Measurements from ENCODE around the gene DGKI.
"Not testable (repeated sequence)": the region's sequence is repeated elsewhere in the genome, so short reads cannot be mapped to it uniquely, and the experiment has no call there.

DGKI gene

DNA sequence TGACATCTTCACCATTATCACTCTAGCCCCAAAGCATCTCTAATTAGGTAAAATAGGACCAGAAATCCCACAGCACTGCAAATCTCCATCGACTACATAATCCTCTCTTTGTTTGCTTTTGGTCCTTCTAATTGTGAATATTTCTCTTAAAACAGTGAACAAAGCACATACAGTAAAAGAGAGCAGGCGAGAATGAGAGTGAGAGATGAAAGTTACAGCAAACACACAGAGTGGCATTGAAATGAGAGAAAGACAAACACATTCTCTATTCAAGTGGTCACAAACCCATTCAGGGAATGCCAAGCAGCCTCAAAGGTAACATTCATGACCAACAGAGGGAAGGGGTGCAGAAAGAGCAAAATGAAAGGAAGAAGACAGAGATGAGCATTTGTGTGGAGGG lies 393.4 kb downstream of the DGKI start:
- DNase-seq = no peak

- DNase-seq = no peak
These were observed 397.8 kb downstream of the DGKI start for GRCh38 chr7:137449016-137449415.

DNA sequence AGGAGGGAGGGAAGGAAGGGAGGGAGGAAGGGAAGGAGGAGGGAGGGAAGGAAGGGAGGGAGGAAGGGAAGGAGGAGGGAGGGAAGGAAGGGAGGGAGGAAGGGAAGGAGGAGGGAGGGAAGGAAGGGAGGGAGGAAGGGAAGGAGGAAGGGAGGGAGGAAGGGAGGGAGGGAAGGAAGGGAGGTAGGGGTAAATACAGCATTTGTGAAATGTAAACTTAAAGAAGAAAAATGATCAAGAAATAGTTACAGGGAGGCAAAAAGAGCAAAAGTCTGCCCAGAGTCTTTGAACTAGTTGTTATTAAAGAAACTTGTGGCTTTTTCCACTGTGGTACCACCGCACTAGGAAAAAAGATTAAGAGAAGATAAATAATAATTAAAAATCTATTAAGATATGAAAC lies 398.2 kb downstream of the DGKI start:
- DNase-seq = not testable (repeated sequence)

GRCh38 chr7:137446025-137446424 lies 400.7 kb downstream of the DGKI start:
- no peak for DNase-seq

DNA sequence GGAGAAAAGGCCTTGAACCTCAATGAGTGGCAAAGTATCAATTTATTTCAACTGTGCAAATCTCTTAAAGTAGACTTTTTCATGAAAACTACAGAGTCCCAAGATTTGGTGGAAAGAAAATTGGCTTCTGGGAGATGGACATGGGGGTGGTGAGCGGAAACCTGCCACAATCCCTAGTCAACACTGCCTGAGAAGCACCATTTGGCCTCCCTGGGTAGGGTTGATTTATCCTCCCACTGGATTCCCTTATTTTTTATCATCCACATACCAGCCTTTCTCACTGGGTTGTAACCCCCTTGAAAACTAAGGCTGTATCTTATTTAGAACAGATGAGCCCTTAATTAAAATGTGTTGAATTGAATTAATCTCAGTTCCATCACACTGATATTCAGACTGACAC lies 401.5 kb downstream of the DGKI start:
- no peak for DNase-seq

DNA sequence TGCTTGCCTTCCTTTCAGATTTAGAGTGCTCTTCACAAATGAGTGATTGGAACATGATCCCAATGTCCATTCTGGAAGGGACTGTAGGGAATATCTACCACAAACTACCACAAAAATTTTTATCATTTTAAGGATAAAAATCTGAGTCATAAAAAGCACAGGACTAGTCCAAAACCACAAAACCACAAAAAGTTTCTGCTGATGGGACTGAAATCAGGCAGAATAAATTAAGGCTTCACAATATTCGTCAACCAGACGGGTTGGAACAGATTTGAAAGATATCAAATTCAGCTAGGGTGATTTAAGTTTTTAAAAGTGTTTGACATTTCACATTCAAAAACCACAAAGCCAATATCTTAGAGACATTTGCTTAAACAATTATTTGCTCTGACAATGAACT lies 403.2 kb downstream of the DGKI start:
- DNase-seq = no peak

GRCh38 chr7:137441451-137441850 lies 405.3 kb downstream of the DGKI start:
- DNase-seq = no peak

DNA sequence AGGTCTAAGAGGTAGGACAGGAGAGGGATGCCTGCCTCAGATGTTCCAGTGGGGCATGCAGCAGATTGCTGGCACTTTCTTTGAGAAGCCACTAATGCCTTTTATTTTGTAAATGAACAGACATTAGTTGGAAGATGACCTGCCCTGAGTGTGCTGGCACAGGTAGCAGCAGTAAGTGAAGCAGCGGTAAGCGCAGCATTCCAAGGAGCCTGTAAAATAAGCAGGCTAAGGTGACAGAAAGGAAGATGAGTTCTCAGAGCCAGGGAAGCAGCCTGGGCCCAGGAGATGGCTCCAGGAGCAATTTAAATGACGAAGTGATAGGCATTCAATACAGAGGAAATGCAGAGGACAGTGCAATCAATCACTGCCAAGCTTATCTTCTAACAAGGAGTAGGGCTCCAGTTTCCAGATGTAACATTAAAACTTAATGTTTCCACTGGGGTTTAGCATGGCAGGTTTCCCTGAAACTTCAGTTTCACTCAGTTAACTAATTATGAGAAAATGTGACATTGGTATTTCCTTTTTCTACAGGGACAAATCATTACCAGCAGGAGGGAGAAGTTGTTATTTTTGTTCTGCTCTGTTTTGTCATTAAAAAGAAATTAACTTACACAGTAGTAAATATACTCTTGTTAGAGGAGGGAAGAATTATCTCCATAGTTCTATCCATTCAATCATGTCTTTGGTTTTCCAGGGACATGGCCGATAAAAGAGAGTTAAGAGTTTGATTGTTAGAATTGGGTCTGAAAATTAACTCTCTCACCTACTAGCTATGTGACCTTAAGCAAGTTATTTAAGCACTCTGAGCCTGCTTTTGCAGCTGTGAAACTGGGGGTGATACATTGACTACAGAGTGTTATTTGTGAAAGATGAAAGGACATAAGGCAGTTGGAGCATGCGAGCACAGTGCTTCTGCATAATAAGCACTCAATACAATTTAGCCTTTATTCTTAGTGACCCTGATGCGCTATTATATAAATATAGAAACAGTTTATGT lies 406.6 kb downstream of the DGKI start:
- no peak for DNase-seq

DNA sequence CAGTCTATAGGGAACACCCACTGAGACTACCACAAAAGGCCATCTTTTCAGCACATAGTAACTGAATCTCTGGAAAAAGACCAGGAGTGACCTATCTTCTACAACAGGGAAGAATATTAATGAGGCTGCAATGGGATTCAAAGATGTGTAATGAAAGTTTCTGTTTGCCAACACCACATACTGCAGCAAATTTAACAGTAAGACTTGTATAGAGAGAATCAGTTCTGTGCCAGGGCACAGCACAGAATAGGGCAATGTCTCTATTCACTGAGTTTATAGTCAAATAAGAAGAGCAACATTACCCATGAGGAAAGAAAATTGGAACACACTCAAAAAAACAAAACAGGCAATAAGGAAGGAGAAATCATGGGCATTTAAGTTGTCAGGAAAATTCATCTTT lies 411.8 kb downstream of the DGKI start:
- DNase-seq = no peak

DNA sequence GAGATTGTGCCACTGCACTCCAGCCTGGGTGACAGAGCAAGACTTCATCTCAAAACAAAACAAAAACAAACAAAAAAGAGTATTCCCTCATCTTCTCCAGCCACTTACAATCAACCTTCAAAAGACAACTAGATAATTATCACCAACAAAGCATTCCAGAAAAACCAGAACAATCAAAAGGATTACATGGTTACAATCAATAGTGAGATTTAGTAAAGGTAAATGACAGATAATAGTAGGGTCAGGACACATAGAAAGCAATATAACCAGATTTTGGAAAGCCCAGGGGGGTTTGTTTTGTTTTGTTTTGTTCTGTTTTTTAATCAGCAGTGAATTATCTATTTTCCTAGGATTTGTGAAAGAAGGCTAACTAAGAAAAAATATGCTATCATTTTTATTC lies 412.2 kb downstream of the DGKI start:
- no peak for DNase-seq

DNA sequence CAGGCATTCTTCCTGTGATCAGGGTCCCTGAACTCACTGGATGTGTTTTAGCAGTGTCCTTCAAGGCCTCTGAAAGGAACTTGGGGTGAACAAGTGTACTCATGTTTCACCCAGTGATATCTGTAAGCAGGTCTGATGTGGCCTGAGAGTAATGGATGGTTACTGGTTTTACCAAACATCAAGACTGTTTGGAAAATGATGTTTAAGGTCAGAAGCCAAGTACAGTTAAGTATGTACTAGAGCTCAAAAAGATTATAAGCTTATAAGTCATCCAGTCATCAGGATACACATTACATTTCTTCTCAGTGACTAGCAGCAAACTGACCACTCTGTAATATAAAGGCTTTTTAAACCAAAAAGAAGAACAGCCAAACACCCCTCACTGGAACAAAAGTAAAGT lies 423.5 kb downstream of the DGKI start:
- DNase-seq = no peak

GRCh38 chr7:137421366-137421765 lies 425.4 kb downstream of the DGKI start:
- no peak for DNase-seq

DNA sequence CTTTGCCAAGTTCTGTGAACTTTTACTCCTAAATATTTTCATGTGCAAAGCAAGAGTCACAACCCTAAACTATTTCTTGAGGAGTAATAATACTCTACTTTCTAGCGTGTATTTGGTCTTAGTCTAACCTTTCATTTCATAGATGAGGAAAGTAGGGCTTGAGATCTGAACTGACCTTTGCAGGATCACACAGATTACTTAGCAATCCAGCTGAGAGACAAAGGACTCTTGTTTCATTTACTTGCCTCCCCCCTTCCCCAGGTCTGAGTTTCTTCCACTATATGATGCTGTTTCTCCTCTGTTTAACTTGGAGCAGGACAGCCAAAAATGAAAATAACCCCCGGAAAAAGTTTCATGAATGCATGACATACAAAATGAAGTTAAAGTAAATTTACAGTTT lies 427.9 kb downstream of the DGKI start:
- no peak for DNase-seq

DNA sequence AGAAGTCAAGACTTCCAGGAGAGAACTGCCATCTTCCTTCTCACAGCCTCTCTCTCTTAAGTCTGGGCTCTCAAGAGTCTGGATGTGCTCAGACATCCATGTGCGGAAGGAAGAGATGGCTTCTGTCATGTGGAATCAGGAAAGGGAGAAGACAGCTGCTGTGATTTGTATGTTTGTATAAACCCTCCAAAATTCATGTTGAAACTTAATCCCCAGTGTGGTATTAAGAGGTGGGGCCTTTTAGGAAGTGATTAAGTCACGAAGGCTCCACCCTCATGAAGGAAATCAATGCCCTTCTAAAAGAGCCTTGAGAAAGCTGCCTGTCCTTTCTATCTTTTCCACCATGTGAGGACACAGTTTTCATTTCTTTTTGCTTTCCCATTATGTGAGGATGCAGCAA lies 429.3 kb downstream of the DGKI start:
- no peak for DNase-seq

DNA sequence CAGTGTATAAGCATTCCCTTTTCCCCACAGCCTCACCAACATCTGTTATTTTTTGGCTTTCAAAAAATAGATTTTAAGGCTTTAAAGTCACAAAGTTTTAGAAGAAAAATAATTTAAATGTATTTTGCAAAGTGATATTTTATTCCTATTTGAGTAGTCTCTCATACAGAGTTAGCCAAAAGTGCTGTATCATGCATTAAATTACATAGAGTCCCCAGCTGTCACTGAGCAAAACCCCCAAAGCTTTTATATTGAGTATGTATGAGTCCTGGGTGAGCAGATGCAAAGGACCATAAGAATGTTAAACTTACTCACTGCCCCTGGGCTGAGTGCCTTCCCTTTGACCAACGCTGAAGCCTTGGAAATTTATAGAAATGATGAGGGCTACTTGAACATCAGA lies 432.9 kb downstream of the DGKI start:
- DNase-seq = no peak

DNA sequence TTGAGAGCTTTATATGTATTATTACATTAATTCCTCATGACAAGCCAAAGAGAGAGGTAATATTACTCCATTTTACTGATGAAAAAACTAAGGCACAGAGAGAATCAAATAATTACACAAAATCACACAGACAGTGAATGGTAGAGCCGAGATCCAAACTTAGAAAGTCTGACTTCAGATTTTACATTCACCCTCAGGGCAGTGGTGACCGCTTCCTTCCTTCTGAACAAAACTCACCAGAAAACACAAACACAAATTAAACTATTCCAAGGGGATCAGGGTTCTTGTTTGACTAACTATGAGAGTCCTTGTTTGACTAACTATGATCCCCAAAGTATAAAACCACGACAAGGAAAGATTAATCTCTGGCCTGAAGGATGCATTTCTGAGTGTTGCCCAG lies 435.3 kb downstream of the DGKI start:
- DNase-seq = no peak

- no peak for DNase-seq
These were observed 438.6 kb downstream of the DGKI start for GRCh38 chr7:137408126-137408525.

DNA sequence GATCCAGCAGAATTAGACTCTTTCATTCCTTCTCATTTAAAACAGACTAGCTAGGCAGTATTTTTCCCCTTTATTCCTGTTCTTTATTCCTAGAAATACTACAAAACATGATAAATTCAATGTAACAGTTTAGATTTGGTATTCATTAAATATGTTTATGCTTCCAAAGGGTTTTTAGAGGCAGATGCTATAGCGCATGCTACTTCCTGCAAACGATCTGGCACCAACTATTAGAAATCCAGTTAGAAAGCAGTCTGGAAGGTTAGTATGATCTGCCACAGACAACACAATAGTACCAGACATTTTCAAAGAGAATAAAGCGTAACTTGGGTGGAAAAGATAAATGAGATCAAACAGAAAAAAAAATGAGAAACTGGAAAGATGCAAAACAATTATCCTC lies 439.7 kb downstream of the DGKI start:
- no peak for DNase-seq

- no peak for DNase-seq
These were observed 442.0 kb downstream of the DGKI start for GRCh38 chr7:137404660-137405317.

GRCh38 chr7:137403353-137403695 lies 443.4 kb downstream of the DGKI start:
- DNase-seq = no peak

- DNase-seq = no peak
These were observed 444.0 kb downstream of the DGKI start for GRCh38 chr7:137402536-137403352.

DNA sequence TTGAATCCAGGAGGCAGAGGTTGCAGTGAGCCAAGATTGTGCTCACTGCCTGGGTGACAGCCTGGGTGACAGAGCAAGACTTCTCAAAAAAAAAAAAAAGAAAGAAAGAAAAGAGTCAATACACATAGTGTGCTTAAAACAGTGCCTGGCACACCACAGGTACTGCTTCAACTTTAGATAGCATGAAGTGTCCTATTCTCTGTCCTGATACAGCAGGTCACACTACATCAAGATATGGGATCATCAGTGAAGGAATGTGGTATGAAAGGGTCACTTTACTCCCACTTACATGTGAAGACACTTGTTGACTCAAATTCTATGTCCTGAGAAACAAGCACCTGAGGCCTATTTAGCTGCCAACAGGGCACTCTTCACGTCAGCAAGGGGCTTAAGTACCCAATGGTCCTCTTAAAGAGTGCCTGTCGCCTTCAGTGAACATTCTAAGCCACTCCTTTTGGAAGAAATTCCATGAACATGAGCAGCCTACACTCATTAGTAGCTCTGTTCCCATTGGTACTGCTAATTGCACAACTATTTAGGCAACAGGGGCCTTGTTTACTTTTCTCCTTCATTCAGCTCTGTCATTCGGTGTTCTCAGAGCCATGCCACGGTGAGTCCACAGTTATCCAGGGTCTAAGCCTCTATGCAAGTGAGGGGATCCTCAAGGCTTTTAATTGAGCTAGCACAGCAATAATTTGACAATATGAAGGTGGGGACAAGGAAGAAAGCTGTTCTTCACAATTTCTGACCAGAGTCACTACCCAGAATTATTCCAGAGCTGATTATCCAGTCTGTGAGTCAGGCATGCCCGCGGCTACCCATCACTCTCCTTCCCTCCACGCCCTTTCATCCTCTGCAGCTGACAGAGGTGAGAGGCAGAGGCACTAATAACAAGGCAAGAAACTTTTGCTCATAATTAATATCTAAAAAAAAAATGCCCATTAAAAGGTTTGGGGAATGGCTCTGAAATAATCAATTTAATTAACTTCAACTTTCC lies 446.6 kb downstream of the DGKI start:
- DNase-seq = no peak

Measured in activated CD4-positive, alpha-beta T cell treated with anti-CD3 and anti-CD28 coated beads for 48 hours (primary cell).